Right lobe of liver (tissue), 4 donors: ENCODE results near the gene GABBR1.

Experiments used
- POLR2A ChIP-seq: fragments of 450-650 bp; IDR thresholded peaks from one replicate; pipeline ENCODE4 v1.6.1; 2017; ENCODE audit warnings: antibody characterized with exemption, mild to moderate bottlenecking
- TF ChIP-seq, protein P1 (sequence below), 4 donors: fragments of 200-600 bp in 3 of 4; fragments of 450-650 bp in 1 of 4; IDR thresholded peaks; one replicate each; pipeline versions ENCODE4 v1.5.1 to v1.8.0; 2016 to 2022; ENCODE audit warnings: antibody characterized with exemption in 4 of 4, mild to moderate bottlenecking in 2 of 4
- donor health status: DM: no; HTN: no; CAD: no.
- donor health status: DM: no; HTN: no; CAD: no.
- donor health status: DM: no; HTN: yes; CAD: no.

DNA sequence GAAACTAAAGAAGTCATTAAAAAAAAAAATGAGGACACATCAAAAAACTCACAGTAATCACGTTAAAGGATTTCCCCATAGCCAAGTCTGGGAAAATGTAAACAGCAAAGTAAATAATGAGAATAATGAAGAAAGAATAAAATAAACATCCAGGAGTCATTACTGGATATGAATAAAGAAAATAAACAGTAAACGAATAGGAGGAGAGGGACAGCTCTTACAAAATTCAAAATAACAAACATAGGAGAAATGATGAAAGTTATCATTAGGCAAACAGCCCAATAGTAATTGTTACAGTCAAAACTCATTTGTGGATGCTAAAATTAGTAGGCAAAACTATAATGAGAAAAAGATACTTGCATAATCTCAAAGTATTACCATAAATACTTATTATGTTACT is 65.4 kb downstream of the GABBR1 start:
- no peak for TF ChIP-seq POLR2A
- TF ChIP-seq, protein P1, sequence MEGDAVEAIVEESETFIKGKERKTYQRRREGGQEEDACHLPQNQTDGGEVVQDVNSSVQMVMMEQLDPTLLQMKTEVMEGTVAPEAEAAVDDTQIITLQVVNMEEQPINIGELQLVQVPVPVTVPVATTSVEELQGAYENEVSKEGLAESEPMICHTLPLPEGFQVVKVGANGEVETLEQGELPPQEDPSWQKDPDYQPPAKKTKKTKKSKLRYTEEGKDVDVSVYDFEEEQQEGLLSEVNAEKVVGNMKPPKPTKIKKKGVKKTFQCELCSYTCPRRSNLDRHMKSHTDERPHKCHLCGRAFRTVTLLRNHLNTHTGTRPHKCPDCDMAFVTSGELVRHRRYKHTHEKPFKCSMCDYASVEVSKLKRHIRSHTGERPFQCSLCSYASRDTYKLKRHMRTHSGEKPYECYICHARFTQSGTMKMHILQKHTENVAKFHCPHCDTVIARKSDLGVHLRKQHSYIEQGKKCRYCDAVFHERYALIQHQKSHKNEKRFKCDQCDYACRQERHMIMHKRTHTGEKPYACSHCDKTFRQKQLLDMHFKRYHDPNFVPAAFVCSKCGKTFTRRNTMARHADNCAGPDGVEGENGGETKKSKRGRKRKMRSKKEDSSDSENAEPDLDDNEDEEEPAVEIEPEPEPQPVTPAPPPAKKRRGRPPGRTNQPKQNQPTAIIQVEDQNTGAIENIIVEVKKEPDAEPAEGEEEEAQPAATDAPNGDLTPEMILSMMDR (IDR thresholded peaks at IDR 0.05), result no peak
